Activated CD4-positive, CD25-positive, alpha-beta regulatory T cell treated with anti-CD3 and anti-CD28 coated beads, Interleukin-2, amount 50 U/mL, for 16 hours (primary cell): Measurements from ENCODE around the gene BAIAP2L1.
"Not testable (repeated sequence)": the region's sequence is repeated elsewhere in the genome, so short reads cannot be mapped to it uniquely, and the experiment has no call there.

Source experiments
- DNase-seq: peaks from one replicate; pipeline ENCODE4 v3.0.0-alpha.2; 2020; ENCODE audit warnings: low read depth, low spot score

The BAIAP2L1 gene

GRCh38 chr7:98321301-98321700 lies 79.6 kb downstream of the BAIAP2L1 start:
- no peak for DNase-seq

DNA sequence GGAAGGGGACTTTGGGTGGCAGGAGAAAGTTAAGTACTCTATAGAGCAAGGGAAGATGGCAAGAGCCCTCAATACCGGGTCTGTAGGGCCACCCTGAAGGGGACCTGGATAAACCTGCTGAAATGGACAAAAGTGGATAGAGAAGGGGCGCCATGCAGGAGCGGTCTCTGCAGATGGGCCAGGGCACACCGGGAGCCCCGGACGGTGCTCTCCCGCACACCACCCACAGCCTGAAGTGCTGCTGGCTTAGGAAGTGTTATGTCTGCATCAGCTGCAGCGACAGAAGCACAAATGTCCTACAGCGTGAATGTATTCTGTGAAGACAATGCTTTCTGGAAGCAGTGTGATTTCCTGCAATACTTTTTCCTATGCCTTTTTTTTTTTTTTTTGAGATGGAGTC lies 81.7 kb downstream of the BAIAP2L1 start:
- no peak for DNase-seq

DNA sequence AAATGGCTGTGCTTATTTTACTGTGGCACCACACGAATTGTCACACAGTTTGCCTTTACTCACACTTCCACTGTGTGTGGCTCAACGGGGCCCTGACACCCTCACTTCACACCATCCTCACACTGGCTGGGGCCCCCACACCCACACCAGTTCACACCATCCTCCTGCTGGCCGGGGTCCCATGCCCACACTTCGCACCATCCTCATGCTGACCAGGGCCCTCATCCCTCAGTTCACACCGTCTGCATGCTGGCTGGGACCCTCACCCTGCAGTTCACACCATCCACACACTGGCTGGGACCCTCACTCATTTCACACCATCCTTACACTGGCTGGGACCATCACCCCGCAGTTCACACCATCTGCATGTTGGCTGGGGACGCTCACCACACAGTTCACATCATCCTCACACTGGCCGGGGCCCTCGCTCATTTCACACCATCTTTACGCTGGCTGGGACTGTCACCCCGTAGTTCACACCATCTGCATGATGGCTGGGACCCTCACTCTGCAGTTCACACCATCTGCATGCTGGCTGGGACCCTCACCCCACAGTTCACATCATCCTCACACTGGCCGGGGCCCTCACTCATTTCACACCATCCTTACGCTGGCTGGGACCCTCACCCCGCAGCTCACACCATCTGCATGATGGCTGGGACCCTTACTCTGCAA lies 83.4 kb downstream of the BAIAP2L1 start:
- DNase-seq, result no peak

DNA sequence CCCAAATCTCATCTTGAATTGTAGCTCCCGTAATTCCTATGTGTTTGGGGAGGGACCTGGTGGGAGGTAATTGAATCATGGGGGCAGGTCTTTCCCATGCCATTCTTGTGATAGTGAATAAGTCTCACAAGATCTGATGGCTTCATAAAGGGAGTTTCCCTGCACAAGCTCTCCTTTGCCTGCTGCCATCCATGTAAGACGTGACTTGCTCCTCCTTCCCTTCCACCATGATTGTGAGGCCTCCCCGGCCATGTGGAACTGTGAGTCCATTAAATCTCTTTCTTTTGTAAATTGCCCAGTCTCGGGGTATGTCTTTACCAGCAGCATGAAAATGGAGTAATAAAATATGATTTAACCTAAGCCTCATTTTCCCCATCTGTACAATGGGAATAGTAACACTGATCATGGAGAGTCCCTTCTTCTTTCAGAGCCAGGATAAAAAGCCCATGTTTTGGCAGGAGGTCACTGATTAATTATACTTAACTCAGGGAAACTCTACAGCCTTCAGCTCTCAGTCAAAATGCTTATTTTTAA lies 84.8 kb downstream of the BAIAP2L1 start:
- DNase-seq, result not testable (repeated sequence)

DNA sequence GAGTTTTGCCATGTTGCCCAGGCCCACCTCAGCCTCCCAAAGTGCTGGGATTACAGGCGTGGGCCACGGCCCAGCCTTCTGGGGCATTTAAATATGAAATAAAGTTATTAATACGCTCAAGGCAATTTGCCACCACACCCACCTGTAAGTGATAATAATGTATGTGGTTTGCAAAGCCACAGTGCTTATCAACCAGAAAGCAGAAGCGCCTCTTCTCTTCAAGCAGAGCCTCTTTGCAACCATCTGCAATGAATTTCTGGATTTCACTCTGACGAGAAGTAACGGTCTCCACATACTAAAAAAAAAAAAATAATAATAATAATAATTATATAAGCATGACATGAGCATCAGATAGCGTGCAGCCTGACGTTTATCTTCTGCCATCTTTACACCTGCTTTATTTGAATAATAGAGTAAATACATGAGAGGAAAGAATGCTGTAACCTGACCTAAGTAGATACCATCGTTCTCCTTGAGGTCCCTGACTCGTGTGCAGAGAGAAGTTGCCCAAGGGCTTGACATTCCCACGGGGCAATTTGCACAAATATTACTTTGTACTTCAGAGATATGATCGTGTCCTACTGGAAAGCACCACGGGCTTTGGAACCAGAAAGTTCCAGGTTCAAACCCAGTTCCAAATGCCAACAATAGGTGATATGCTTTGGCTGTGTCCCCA lies 85.4 kb downstream of the BAIAP2L1 start:
- DNase-seq, result no peak

DNA sequence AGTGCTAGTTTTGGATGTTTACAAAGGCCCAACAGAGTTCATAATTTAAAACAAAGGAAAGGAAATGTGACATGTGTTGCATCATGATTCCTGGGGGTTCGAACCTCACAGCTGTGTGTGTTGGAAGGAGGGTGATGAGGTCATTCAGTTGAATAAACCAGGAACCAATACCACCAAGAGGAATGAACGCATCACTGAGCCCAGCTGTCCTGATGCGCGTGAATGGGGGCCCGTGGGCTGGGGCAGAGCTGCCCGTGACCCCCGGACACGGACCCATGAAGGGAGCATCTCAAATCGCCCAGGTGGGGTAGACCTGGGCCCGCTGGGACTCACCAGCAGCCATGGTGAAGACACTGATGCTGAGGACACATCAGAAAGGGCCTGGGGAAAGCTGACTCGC lies 86.4 kb downstream of the BAIAP2L1 start:
- no peak for DNase-seq

GRCh38 chr7:98312201-98312600 lies 88.7 kb downstream of the BAIAP2L1 start:
- no peak for DNase-seq

DNA sequence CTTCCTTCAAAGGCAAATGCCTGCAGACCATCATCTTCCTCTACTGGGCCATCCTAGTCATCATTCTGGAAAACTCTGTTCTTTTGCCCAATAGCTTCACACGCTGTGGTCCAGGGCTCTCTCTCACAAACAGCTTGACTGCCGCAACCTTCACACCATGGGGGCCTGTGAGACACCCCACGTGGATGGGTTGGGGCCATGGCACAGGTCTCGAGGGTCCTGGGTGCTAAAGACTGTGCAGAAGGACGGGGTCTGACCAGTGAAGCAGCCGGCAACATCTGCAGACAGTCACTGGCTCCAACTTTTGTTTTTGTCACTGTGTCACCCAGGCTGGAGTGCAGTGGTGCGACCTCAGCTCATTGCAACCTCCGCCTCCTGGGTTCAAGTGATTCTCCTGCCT lies 91.3 kb downstream of the BAIAP2L1 start:
- DNase-seq, result no peak

DNA sequence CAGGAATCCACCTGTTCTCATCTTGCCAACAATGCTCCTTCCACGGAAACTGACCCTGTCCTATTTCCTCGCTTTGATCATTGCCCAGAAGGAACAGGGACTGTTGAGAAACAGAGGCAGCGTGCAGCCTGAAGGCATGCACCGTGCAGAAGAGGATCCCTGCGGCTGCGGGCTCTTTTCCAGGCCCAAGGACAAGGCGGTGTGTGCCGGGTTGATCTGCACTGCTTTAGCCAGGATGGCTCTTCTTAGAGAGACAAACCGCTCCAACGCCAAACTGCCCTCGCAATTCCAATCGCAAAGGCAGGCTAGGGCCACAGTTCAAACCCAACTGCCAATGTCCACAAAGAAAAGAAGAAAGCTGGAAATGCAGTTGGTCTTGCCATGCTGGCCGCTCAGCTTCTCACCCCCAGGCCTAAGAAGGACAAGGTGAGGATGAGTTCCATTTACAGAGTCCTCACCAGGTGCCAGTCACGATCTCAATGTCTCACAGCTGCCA lies 92.9 kb downstream of the BAIAP2L1 start:
- no peak for DNase-seq

DNA sequence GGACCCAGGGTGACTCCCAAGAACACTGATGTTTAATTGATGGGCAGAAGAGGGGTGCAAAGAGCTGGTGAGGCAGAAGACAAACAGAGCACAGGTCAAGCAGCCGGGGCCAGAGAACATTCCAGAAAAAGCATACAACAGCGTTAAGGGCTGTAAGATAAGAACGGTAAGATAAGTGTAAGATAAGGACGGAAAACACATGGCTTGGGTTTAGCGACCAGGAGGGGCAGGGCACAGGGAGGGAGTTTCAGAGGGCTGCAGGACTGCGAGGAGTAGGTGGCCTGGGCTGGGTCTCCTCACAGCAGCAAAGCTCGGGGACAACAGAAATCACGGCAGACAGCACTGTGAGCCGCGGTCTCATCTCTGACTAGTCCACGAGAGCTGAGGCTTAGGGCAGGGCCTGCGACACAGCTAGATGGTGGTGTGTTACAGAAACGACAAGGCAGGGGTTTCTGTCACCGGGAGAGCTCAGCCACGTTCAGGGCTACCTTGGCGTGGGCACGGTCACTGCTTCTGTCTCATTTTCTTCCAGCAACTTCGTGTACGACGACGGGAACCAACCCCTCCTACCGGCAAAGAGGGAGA lies 94.8 kb downstream of the BAIAP2L1 start:
- no peak for DNase-seq

DNA sequence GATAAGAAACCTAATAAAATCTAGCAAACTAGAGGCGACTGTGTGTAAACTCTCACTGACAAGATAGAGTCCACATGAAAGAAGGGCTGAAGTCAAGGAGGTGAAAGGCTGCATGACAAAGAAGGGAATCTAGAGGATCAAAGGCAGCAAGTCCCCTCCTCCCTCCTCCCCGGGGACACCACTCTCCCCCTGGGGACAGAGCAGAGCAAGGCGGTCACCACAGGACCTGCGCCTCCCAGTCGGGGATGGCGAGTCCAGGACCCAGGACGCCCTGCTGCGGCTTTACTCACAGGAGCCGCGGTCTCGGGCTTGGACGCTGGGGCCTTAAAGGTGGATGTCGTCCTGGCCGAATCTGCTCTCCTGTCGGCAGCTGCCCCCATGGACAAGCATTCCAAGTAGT lies 97.0 kb downstream of the BAIAP2L1 start:
- no peak for DNase-seq

DNA sequence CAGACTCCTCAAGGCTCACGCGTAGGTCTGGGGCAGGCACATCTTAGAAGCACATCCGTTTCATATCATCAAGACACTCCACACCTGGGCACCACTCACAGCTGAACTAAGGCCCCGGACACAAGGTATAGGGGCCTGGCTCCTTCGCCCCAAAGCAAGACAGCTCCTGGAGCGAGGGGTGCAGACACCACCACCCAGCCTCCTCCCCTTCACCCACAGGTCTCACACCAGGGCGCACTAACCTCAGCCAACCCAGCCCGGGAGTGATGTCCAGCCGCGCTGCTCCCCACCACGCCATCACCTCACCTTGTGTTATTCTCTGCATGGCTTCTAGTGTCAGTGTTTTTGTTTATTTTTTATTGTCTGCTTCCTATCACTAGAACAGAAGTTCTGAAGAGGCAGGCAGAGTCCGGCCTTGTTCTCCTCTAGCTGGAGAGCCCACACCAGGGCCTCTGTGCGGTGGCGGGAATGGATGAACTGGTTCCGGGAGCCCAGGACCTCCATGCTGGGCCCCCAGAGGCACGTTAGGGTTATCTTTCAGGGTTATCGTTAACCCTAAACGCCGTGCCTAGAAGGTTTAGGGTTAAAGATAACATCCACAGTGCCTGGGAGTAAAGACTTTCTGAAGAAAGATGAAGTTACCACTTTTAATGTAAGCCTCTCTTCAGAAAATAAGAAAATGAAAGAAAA lies 97.6 kb downstream of the BAIAP2L1 start:
- no peak for DNase-seq

DNA sequence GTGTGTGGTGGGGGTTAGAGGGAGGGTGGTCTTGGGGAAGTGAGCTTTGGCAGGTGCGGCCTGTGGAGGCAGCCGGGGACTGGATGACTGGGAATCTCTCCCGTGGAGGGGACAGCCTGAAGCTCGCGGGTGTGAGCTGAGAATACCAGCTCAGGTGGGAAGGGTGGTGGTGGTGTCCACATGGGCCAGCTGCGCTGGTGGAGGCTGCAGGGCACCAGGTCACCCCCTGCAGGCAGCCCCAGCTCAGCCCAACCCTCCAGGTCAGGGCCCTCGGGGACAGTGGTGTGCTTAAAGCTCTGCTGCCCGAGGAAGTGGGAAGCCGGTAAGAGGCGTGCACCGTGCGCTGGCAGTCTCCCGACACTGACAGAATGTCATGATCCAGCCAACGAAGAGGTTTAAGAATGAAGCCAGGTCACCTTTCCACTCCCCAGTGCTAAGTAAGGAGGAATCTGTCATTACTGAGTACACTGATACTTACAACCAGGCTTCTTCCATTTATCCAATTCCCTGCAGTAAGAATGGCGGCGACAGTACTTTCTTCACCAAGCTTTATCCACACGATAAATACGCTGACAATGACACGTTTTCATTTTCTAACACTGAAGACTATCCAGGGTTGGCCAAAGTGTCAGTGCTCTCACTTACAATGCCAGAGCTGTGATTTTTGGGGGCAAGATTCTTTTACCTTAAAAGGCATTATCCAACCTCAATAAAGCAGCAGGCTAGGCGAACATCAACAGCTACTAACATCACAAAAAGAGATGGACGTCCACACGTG lies 99.0 kb downstream of the BAIAP2L1 start:
- no peak for DNase-seq

- DNase-seq, result no peak
Observed at GRCh38 chr7:98300595-98301372, 100.1 kb downstream of the BAIAP2L1 start.

GRCh38 chr7:98297626-98298286 lies 103.1 kb downstream of the BAIAP2L1 start:
- no peak for DNase-seq

- DNase-seq, result no peak
Observed at GRCh38 chr7:98296833-98297232, 104.1 kb downstream of the BAIAP2L1 start.

- DNase-seq, result no peak
Observed at GRCh38 chr7:98295467-98296192, 105.3 kb downstream of the BAIAP2L1 start.

- DNase-seq, result no peak
Observed at GRCh38 chr7:98294798-98295382, 106.0 kb downstream of the BAIAP2L1 start.

GRCh38 chr7:98294326-98294725 lies 106.6 kb downstream of the BAIAP2L1 start:
- no peak for DNase-seq
